HG02884 (cell line): Measurements from ENCODE around the gene PDE8B.

Experiments used
- ATAC-seq: cut with Tn5 transposase; IDR thresholded peaks from one replicate; pipeline ENCODE4 v1.9.1; 2021; ENCODE audit warnings: mild to moderate bottlenecking, moderate library complexity; ENCODE audit not compliant: unreplicated experiment

Gene PDE8B

DNA sequence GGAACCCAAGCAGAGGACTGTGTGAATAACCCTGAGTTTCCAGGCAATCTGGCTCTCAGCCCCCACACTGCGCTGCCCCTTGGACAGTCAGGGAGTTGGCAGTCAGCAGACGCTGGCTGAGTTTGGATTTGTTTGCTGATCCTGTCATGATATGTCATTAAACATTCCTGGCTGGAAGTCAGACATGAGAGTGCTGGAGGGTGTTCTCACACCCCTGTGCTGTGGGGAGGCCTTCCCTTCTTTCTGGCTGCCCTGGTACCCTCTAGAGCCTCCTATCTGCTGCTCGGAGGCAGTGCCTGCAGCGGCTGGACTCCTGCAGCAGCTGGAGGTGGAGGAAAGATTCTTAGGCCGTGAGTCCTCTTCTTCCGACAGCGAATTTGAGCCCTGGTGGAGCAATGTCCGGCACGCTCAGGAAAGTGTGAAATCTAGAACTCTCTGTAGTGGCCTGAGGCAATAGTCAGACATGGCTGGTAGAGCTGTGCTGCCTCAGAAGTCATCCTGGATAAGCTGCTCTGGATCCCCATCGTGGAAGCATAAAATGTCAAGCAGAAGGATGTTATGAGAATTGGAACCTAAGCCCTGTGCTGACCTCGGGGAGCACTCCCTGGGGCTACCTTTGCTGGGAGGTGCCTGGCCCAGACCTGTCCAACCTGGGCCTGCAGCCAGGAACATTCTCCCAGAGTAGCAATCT is 72.0 kb downstream of the PDE8B start:
- ATAC-seq: no peak

DNA sequence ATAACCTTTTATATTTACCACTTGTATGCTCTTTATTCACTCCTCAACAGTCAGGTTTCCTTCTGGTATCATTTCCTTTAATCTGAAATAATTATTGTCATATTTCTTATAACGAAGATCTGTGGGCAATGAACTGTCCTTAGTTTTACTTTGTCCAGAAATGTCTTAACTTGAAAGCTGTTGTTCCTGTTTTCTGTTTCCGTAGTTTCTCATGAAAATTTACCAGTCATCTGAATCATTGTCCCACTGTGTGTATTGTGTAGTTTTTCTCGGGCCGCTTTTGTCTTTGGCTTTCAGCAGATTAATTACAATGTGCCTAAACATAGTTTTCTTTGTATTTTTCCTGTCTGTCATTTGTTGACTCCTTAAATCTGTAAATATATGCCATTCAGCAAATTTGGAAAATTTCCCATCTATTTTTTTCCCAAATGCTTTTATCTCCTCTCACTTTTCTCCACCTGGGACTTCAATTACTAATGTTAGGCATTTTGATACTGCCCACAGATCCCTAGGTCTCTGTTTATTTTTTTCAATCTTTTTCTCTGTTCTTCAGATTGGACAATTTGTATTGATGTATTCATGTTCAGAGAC is 74.9 kb downstream of the PDE8B start:
- no peak for ATAC-seq

DNA sequence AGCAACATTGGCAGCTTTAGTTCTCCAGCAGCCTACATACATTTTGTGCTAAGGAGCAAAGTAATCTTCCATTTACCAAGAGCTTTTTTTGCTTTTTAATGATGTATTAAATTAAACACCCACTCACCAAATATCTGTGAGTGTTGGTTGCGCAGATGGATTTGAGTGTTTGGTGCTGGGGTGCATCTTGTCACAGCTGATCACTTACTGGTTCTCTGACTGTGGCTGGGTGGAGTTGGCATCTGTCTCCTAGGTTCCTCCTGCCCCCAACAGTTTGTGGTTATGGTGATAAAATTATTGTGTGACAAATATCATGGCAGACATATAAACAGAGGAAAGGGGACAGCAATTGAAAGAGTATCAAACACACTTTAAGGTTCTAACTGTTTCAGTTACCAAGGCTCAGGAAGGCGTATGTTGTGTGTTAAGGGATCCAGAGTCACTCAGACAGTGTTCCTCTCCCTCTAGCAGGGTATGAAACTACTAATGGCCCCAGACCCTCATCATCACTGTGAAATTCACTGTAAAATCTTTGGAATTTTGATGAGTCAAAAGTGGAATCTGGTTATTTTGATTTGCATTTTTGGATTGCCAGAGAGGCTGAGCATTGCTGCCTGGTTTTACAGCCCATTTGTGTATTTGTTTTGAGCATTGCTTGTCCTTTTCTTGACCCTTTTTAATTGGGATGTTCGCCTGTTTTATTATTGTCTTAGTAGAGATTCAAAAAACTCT is 81.7 kb downstream of the PDE8B start:
- ATAC-seq: no peak

DNA sequence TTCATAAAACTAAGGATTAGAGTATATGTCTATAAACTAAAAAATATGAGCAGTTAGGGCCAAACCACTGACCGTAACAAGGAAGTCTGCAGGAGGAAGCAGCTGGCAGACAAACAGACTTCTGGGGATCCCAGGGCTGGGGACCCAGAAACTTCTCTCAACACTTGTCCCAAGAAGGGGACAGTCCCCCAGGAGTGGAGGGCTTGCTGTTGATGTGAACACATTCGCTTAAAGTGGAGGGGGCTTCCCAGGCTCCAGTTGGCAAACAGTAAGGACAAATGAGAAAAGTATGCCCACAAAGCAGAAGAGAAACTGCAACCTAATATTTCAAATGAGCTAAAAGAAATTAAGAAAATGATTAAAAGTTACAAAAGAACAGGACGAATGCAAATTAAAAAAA is 83.7 kb downstream of the PDE8B start:
- no peak for ATAC-seq

DNA sequence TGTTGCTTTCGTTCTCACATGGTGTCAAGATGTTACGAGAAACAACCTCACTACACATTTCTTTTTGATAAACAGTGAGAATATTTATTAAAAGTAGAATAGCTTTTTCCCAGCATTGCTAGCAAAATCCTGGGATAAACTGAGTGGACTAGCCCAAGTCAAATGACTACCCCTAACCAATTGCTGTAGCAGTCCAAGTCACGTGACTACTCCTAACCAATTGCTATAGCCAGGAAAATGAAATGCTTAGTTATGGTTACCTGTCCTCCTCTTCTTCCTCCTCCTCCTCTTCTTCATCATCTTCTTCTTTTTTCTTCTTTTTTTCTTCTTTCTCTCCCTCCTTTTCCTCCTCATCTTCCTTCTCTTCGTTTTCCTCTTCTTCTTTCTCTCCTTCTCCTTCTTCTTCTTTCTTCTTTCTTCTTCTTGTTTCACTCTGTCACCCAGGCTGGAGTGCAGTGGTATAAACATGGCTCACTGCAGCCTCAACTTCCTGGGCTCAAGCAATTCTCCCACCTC is 85.4 kb downstream of the PDE8B start:
- no peak for ATAC-seq

DNA sequence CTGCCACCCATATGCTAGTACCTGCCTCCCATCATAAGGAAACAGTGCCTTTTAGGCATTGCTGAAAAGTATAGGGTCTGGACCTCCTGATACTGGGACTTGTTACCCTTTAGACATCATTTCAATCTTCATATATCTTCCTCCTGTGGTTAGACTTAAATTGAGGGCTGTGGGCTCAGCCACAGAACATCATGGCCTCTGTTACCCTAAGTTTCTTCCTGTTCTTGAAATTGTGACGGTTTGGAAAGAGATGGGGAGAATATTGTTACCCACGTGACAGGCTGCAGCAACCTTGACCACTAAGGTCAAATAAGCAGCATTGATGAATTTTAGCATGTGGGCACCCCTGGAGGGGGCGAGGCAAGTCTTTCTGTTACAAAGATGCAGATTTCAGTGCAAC is 87.7 kb downstream of the PDE8B start:
- ATAC-seq: no peak

DNA sequence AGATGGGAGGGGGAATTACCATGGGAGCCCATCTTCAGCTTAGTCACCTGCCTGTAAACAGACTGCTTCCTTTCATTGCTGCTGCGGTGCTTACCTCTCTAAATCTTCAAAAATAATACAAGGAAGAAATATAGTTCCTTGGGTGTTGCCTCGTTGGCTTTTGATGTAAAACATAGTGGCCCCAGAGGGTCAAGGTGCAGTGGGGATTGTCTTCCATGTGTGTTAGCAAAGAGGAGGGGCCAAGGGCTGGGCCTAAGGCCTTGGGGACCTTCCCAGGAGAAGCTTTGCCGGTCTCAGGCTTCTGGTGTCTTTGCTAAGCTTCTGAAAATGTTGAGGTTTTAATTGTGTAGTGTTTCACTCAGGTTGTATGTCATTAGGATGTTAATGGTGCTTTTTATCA is 90.0 kb downstream of the PDE8B start:
- ATAC-seq: no peak

DNA sequence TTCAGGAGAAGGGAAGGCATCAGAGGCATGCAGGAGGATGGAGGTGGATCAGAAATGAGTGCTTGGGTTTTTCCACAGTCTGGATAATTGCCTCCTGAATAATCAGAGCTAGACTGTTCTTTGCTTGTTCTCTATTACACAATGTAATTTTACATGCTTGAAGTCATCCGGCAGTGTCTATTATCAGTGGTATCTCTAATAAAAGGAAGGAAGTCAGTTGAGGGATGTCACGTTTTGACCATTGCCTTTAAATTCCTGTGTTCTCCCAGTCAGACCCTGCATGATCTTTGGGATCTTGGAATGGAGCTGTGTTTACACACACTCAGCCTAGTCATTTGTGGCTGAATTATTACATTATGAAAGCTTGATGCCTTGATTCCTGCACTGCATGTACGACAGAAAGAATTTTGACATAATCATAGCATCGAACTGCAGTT is 91.0 kb downstream of the PDE8B start:
- no peak for ATAC-seq

DNA sequence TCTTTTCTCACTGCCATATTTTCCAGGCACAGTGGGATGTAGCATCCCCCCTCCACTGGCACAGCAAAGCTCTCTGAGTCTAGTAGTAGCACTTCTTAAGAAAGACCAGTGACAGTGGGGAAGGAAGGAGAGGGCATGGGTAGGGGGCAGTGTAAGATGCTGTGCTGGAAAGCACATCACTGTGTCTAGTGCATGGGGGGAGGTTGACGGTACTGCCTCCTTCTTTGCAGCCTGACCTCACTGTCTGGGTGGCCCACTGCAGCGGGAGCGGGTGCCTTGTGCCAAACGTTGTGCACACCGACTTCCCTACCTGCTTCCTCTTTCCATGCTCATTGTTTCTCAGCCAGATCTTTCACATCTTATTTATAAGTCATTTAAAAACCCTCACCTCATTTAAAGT is 91.8 kb downstream of the PDE8B start:
- no peak for ATAC-seq

DNA sequence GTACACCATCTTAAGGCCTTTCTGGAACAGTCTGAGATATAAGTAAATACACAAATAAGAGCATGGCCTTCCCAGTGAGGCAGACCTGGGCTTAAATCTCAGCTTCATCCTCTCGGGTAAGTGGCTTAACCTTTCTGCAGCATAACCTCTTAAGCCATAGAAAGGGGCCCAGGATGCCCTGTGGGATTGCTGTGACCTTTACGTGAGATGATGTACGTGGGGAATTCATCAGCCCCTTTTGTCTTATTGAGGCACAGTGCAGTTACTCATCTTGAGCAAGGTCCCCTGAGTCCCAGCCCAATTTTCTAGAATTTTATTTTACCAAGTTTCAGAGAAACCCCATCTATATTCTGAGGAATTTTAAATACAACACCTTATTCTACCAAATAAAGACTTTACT is 92.2 kb downstream of the PDE8B start:
- ATAC-seq: no peak

DNA sequence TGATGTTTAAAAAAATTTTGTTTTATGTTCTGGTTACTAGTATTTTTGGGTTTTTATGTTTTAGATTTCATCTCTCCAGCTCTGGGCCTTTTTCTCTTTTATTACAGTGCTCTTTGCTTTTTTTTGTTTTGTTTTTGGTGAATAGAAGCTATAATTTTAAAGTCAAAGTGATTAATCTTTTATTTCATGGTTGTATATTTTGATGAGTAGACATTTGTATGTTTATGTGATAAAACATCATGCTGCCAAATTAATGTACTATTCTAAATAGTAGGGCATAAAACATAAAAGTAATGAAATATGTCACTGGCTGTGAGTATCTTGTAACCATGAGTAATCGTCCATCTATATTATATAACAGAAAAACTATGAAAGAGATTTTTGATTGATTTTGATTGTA is 93.9 kb downstream of the PDE8B start:
- no peak for ATAC-seq

DNA sequence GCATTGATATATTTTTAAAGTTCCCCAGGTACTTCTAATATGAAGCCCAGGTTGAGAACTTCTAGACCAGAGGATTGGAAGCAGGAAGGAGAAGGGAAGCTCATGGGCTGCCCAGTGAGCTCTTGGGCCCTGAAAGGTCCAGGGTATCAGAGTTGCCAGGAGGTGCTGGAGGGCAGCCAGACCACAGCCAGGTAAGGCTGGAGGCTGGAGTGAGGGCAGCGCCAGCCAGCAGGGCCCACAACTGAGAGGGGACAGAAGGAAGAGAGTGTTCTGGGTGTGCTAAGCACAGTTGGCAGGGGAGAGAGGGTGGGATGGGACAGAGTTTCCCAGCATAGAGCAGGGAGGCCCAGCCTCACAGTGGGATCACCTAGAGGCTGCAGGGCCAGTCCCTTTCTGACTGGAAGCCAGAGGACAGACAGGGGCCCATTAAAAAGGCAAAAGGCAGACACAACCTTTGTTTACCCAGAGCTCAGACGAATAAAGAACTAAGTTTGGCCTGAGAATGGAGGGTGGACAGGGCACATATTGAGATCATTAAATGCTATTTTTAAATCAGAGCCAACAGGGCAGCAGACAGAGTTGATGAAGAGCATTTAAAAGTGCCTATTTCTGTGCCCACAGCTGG is 94.9 kb downstream of the PDE8B start:
- ATAC-seq: no peak

DNA sequence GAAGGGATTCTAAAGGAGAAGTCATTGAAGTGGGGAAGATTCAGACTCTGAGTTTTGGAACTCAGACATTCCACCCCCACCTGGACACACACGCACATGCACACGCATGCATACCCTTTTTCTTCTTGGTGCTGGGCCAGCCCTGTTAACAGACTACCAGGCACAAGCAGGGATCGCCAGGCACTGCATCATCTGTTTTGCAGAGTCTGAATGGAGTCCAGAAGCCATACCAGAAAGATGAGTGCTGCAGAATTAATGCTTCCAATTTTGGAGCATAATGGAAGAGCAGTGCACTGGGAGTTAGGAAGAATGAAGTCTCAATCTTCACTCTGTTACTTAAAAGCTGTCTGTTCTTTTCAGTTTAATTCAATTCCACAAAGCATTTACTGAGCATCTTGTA is 95.5 kb downstream of the PDE8B start:
- no peak for ATAC-seq

DNA sequence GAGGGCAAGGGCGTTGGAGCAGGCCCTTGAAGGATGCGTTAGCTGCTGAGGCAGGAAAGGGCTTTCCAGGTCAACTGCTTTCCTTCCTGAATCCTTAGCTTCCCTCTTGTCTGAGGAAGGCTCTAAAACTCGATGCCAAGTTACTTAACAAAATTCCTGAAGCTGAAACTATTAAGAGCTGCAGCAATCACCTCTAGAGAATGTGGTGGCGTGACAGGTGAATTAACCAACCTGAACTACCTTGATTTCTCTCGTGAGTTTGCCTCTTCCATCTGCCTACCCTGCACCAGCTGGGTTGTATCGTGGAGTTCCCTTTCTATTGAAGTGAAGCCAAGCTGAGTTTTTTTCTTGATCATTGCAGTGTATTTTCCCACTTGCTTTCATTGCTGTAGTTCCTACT is 96.1 kb downstream of the PDE8B start:
- no peak for ATAC-seq

DNA sequence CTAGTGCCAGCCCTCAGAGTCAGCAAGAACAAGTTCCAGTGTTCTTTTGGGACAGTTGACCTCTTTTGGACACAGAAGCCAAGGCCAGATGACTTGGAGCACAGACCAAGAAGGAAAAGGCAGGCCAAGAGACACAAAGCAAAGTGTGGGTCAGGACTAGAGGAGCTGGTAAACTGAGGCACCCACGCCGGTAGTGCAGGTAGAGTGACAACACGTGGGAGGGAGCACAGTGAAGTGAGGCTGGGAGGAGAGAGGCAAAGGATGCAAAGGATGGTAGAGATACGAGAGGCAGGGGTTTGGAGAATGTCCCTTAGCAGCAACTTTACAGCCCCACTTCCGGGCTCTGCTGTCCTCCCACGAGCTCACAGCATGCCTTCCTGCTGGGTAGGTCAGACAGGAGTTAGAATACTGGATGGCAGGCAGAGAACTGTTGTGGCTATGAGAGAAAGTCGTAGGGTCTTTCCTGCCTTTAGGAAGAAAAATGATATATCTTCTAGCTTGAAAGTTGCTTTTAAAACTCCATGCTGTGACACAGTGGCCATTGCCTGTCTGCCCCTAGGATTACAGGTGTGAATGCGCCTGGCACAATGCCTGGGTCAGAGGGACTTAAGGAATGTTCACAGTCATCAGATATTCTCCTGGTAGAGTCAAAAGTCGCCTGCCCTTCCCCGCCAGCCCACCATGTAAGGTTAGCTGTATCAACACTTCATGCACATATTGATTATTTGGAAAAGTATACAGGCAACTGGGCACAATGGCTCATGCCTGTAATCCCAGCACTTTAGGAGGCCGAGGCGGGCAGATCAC is 97.9 kb downstream of the PDE8B start:
- ATAC-seq: no peak

DNA sequence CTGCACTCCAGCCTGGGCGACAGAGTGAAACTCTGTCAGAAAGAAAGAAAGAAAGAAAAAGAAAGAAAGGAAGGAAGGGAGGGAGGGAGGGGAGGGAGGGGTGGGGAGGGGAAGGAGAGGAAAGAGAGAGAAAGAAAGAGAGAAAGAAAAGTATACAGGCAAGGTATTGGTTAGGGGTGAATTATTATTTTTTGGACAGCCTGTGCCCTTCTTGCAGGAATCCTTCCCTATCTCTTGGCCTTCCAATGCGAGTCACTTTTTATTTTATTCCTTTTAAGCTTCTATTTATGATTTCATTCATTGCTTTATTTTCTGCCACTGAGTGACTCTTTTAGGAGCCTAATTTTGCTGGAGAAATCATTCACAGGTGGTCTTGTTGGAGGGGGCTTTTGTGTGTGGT is 98.7 kb downstream of the PDE8B start:
- no peak for ATAC-seq

DNA sequence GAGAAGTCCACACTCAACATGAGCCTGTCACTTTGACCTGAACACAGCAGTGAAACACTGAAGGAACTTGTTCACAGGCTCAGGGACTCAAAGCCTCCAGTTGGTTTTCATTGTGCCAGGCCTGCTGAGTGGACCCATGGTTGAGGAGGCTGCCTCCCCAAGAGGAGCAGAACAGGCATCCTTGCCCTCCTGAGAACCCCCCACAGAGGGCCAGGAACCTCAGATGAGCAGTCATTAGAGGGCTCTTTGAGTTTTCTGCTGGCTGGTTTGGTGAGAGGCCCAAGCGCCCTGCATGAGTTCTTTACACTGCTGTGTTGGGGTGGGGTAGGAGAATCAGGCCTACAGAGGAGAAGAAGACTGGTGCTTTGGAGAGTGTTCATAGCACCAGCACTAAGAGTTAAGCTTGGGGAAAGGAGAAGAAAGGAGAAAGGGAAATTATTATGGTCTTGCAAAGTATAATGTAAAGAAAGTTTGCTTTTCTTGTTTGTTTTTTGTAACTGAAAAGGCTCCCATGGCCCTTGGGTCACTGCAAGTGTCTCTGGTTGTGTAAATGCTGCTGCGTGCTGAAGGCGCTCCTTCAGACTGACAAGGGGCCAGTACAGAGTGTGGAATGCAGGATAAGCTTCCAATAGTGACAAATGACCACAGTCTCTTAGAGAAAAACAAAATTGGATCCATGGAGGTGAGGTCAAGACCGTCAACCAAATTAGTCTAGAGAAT is 100.2 kb downstream of the PDE8B start:
- ATAC-seq: no peak

DNA sequence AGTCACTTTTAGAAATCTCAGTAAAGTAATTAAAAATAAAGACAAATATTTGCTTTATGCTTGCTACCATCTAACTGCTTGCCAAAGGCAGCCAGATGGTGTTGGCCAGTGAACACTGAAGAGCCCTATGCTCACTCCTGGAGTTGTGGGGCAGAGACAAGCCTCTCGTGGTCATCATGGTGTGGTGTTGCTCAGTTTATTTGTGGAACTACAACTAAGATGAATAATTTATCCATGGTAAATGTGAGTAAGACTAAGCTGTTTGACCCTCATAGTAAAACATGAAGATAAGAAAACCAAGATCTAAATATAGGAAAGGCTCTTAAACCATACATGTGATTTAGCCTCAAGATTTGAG is 100.7 kb downstream of the PDE8B start:
- no peak for ATAC-seq

DNA sequence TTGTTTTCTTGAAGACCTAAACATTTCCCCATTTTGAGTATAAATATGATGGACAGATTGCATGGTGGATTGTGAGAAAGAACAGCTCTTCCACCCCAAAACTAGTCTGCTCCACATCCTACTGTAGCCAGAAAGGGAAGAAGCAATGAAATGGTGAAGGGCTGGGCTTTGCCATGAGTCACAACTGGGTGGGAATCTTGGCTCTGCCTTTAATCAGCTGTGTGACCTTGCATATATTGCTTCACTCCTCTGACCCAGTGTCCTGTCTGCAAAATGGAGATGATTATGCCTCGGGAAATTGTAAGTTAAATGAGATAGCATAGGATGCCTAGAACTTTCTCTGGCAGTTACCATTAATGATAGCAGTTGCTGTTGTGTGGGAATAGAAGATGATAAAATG is 101.9 kb downstream of the PDE8B start:
- no peak for ATAC-seq
